Stimulated activated effector memory CD8-positive, alpha-beta T cell treated with anti-CD3 and anti-CD28 coated beads, Interleukin-12 subunit alpha, Interleukin-12 subunit beta, amount 100 ng/mL, for 72 hours (primary cell): ENCODE data around the gene ADAMTS19.
"Not testable (repeated sequence)": the region's sequence is repeated elsewhere in the genome, so short reads cannot be mapped to it uniquely, and the experiment has no call there.

ENCODE experiments used
- ATAC-seq: fragments of 150-1000 bp; cut with Tn5 transposase; 2 replicates; pipeline ENCODE4 v1.10.0; 2021
- DNase-seq, 2 donors: peaks; one replicate each; pipeline ENCODE4 v3.0.0; 2021 to 2022; ENCODE audit warnings: low spot score in 2 of 2
- H3K27ac Mint-ChIP-seq: one replicate; pipeline ENCODE4 v1.8.0; 2022; ENCODE audit warnings: mild to moderate bottlenecking, mixed read lengths
- H3K36me3 Mint-ChIP-seq: one replicate; pipeline ENCODE4 v1.8.0; 2022; ENCODE audit warnings: mild to moderate bottlenecking, mixed read lengths
- H3K4me1 Mint-ChIP-seq: one replicate; pipeline ENCODE4 v1.8.0; 2022; ENCODE audit warnings: mixed read lengths
- H3K4me3 Mint-ChIP-seq: one replicate; pipeline ENCODE4 v1.8.0; 2022; ENCODE audit warnings: mild to moderate bottlenecking, mixed read lengths
- H3K9me3 Mint-ChIP-seq: one replicate; pipeline ENCODE4 v1.8.0; 2022; ENCODE audit warnings: mixed read lengths

ADAMTS19 gene

DNA sequence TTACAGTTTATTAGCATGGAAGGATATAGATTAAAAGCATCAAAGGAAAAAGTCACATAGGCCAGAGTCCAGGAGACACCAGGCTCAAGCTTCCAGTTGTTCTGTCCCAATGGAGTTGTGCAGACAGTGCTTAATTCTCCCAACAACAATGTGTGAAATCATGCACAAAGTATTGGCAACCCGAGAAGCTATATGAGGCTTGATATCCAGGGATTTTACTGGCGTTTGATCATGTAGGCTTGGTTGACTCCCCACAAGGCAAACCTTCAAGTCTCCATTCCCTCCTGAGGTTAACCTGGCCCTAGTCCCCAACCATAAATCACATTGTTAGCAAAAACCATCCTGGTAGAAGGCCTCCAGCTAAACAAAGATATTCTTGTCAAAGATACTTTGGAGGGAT is 141.5 kb downstream of the ADAMTS19 start:
- Mint-ChIP-seq H3K9me3 (peaks cover 6% of the 10 kb centered on the region), H3K27ac (no peak overlapping the region), H3K4me3 (no peak overlapping the region), H3K36me3 (no peaks in the 10 kb centered on the region), H3K4me1 (no peaks in the 10 kb centered on the region)
- DNase-seq, result no peak
- no peak for ATAC-seq

DNA sequence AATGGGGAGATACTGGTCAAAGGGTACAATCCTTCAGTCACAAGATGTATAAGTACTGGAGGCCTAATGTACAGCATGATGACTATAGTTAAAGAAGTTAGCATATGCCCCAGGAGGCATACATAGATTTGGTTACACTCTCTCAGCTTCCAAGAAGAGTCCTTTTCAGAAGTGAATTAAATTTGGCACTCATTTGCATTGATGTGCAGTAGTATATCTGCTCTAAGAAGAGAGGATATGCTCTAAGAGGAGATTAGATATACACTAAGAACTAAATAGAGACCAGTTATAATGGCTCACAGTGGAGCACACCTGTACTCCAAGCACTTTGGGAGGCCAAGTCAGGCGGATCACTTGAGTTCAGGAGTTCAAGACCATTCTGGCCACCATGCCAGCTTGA is 148.3 kb downstream of the ADAMTS19 start:
- Mint-ChIP-seq H3K27ac (no peak overlapping the region), H3K4me1 (no peaks in the 10 kb centered on the region), H3K4me3 (no peak overlapping the region), H3K9me3 (peaks cover 6% of the 10 kb centered on the region), H3K36me3 (no peaks in the 10 kb centered on the region)
- ATAC-seq (no peak), DNase-seq (no peak)

DNA sequence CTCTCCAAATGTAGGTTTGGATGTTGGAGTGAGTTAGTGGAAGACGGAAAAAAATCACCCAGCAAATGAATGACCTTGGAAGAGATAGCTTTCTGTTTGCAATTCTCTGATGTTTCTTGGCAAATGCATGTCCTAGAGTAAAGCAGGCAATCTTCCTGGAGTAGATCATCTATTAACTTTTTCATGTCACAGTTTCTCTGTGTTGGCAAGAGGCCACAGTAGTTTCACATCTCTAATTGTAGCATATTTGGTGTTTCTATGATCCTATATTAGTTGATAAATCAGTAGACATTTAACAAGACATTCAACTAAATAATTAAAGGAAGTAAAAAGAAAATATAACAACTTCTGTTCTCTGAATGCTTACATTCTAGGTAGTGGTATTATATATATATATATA is 149.6 kb downstream of the ADAMTS19 start:
- Mint-ChIP-seq H3K4me3 (no peak overlapping the region), H3K36me3 (no peaks in the 10 kb centered on the region), H3K9me3 (peaks cover 6% of the 10 kb centered on the region), H3K27ac (no peak overlapping the region), H3K4me1 (no peaks in the 10 kb centered on the region)
- no peak for ATAC-seq
- no peak for DNase-seq

DNA sequence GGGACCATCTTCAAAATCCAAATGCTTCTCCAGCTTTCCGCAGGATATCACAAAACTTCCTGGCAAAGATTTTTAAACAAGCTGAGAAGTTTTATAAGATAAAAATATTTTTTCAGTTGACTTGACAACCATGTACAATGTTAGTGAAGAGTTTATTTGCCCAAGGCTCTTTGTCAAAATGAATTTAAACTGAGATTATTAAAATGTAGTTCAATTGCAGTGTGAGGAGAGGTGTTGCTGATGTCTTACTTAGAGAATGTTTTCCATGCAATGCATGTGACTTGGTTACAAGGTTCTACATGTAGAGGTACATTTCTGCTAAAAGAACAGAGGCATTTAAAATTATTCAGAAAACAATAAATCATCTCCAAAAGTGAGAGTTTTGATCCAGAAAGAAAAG is 156.4 kb downstream of the ADAMTS19 start:
- no peaks in the 10 kb centered on the region for H3K36me3 Mint-ChIP-seq
- H3K4me1 Mint-ChIP-seq, result no peaks in the 10 kb centered on the region
- DNase-seq, result no peak
- ATAC-seq, result no peak
- no peak overlapping the region for H3K27ac Mint-ChIP-seq
- H3K4me3 Mint-ChIP-seq, result no peak overlapping the region
- peaks cover 7% of the 10 kb centered on the region for H3K9me3 Mint-ChIP-seq

- H3K9me3 Mint-ChIP-seq, result peaks cover 7% of the 10 kb centered on the region
- H3K27ac Mint-ChIP-seq, result no peak overlapping the region
- no peak for ATAC-seq
- no peak overlapping the region for H3K4me3 Mint-ChIP-seq
- no peaks in the 10 kb centered on the region for H3K4me1 Mint-ChIP-seq
- no peaks in the 10 kb centered on the region for H3K36me3 Mint-ChIP-seq
- no peak for DNase-seq
These were observed 157.1 kb downstream of the ADAMTS19 start for GRCh38 chr5:129617206-129617605.

DNA sequence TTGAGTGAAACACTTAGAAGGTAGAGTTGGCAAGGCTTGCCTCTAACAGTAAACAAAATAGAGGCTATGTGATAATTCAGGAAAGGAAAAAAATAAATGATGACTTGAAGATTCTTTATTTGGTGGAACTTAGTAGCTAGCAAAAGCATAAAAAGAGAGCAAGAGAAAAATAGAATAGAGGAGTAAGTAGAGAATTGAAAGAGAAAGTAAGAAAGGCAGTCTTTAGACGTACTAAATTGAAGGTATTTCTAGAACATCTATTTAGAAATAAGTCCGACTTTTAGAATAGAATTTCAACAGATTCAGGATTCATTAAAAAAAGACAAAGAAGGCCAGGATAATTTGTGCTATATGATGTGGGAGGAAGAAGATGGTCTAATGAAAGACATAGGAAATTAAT is 159.7 kb downstream of the ADAMTS19 start:
- ATAC-seq, result no peak
- no peak overlapping the region for H3K4me3 Mint-ChIP-seq
- peaks cover 10% of the 10 kb centered on the region for H3K9me3 Mint-ChIP-seq
- no peaks in the 10 kb centered on the region for H3K36me3 Mint-ChIP-seq
- no peak for DNase-seq
- no peaks in the 10 kb centered on the region for H3K4me1 Mint-ChIP-seq
- no peak overlapping the region for H3K27ac Mint-ChIP-seq

GRCh38 chr5:129622531-129622930 is 162.4 kb downstream of the ADAMTS19 start:
- H3K9me3 Mint-ChIP-seq, result peaks cover 15% of the 10 kb centered on the region
- ATAC-seq (no peak), DNase-seq (no peak)
- H3K4me3 Mint-ChIP-seq, result no peak overlapping the region
- no peak overlapping the region for H3K27ac Mint-ChIP-seq
- no peaks in the 10 kb centered on the region for H3K36me3 Mint-ChIP-seq
- no peaks in the 10 kb centered on the region for H3K4me1 Mint-ChIP-seq

DNA sequence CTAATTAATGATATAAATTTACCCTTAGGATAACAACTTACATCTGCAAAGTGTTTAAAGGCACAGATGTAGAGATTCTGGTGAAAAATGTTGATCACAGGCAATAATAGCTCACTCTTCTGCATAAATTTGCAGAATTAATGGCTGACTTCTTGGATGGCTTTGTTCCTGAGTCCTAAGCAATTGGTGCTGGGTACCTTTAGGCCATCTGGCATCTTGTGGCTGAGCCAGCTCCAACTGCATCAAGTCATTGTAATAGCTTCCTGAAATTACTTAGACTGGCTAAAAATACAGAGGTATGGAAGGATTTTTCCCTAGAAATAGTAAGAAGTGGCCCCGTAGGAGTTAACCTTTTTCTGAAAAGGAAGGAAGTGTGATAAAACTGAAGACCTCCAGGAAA is 169.5 kb downstream of the ADAMTS19 start:
- Mint-ChIP-seq H3K4me1 (no peaks in the 10 kb centered on the region), H3K9me3 (peaks cover 9% of the 10 kb centered on the region), H3K36me3 (no peaks in the 10 kb centered on the region), H3K4me3 (no peak overlapping the region), H3K27ac (no peak overlapping the region)
- no peak for ATAC-seq
- no peak for DNase-seq

- DNase-seq (no peak), ATAC-seq (no peak)
- Mint-ChIP-seq H3K4me1 (no peaks in the 10 kb centered on the region), H3K36me3 (no peaks in the 10 kb centered on the region), H3K4me3 (no peak overlapping the region), H3K9me3 (peaks cover 15% of the 10 kb centered on the region), H3K27ac (no peak overlapping the region)
These were observed 170.0 kb downstream of the ADAMTS19 start for GRCh38 chr5:129630101-129630500.

DNA sequence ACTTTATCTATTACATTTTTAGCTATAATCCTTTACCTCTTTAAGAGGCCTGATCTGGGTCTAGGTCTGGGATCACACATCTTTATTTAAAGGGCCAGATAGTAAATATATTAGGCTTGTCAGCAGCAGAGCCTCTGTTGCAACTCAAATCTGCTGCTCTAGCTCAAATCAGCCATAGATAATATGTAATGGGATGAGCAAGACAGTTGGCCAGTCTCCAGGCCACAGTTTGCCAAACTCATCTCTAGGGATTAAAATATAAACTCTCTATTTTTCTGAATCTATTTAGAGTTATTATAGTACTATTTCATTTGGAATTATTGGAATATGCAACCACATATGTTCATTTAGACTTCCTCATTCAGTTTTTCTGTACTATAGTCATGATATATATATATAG is 171.9 kb downstream of the ADAMTS19 start:
- H3K36me3 Mint-ChIP-seq, result no peaks in the 10 kb centered on the region
- DNase-seq (no peak), ATAC-seq (no peak)
- H3K4me1 Mint-ChIP-seq, result no peaks in the 10 kb centered on the region
- H3K9me3 Mint-ChIP-seq, result peaks cover 18% of the 10 kb centered on the region
- H3K4me3 Mint-ChIP-seq, result no peak overlapping the region
- no peak overlapping the region for H3K27ac Mint-ChIP-seq

- ATAC-seq, DNase-seq, H3K4me3 Mint-ChIP-seq, H3K27ac Mint-ChIP-seq, H3K4me1 Mint-ChIP-seq, H3K36me3 Mint-ChIP-seq: not testable (repeated sequence)
- H3K9me3 Mint-ChIP-seq, result peaks cover 15% of the 10 kb centered on the region
These were observed 177.4 kb downstream of the ADAMTS19 start for GRCh38 chr5:129637501-129637900.

DNA sequence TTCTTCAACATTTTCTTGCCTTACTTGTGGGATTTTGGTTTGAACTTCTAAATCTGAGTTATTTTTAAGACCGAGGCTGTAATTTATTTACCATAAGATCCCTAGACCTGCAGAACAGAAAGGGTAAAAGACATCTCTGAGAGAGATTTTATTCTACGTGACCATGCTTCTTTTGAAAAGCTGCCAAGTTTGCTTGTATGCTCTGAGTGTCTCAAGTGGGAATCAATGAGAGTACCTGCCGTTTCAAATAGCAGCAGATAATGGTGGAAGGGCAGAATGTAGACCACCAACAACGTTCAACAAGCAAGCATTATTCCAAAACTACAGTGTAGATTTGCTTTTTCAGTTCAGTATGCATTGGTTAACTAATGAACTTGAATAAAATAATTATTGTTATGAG is 179.2 kb downstream of the ADAMTS19 start:
- Mint-ChIP-seq H3K36me3 (no peaks in the 10 kb centered on the region), H3K4me1 (no peaks in the 10 kb centered on the region), H3K27ac (no peak overlapping the region), H3K4me3 (no peak overlapping the region), H3K9me3 (peaks cover 11% of the 10 kb centered on the region)
- no peak for ATAC-seq
- no peak for DNase-seq

DNA sequence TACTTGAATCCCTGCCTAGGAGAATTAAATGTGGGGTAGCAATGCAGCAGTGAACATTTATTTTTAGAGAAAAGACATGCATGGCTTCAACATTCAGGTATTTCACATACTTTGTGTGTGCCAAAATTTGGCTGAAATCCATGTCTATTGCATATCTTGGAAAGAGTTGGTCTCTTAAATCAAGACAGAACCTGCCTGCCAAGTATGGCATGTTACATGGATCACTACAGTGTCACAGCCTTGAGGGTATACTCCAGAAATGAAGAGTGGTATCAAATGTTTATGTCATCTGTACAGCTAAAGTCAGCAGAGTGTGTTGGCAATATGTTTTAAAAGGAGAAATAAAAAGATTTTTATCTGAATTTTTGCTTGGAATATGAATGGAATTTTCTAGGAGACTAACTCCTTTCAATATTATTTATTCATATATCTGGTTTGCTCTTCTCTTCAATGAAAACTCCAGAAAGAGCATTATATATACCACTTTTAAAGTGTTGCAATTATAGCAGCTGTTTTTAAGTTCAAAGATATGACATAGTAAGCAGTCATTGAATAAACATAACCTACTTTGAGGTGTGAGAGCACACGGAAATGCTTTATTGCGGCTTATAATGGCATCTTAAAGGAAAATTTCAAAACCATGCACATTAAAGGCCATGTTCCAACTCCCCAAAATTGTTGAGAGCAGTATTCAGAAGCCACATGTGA is 192.4 kb downstream of the ADAMTS19 start:
- ATAC-seq, result no peak
- Mint-ChIP-seq H3K36me3 (no peaks in the 10 kb centered on the region), H3K4me3 (no peak overlapping the region), H3K27ac (no peak overlapping the region), H3K4me1 (no peaks in the 10 kb centered on the region), H3K9me3 (peaks cover 13% of the 10 kb centered on the region)
- DNase-seq, result no peak

GRCh38 chr5:129653057-129653375 is 192.9 kb downstream of the ADAMTS19 start:
- Mint-ChIP-seq H3K9me3 (peaks cover 13% of the 10 kb centered on the region), H3K36me3 (no peaks in the 10 kb centered on the region), H3K27ac (no peak overlapping the region), H3K4me1 (no peaks in the 10 kb centered on the region), H3K4me3 (no peak overlapping the region)
- ATAC-seq (no peak), DNase-seq (no peak)

- no peak for DNase-seq
- no peak overlapping the region for H3K4me3 Mint-ChIP-seq
- no peak overlapping the region for H3K27ac Mint-ChIP-seq
- H3K36me3 Mint-ChIP-seq, result no peaks in the 10 kb centered on the region
- ATAC-seq, result no peak
- H3K4me1 Mint-ChIP-seq, result no peaks in the 10 kb centered on the region
- H3K9me3 Mint-ChIP-seq, result peaks cover 13% of the 10 kb centered on the region
These were observed 193.3 kb downstream of the ADAMTS19 start for GRCh38 chr5:129653442-129653841.

GRCh38 chr5:129656952-129657351 is 196.9 kb downstream of the ADAMTS19 start:
- Mint-ChIP-seq H3K4me1 (no peaks in the 10 kb centered on the region), H3K27ac (no peak overlapping the region), H3K4me3 (no peak overlapping the region), H3K36me3 (no peaks in the 10 kb centered on the region), H3K9me3 (no peaks in the 10 kb centered on the region)
- DNase-seq (no peak), ATAC-seq (no peak)

DNA sequence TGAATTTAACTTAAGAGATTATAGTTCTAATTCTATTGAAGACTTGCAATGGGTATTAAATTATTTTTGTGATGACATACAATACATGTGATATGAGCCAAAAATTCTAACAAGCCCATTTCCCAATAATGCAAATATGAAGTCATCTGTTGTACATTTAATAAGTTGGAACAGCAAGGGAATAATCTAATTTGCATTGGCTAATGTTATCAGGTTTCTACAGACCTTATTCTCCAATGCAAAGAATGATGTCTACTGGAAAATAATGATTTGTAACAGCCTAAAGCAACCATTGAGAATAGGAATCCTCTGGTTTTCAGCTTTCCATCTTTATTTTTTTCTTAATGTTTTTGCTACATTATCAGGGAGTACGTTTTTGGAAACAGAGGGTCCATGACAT is 198.7 kb downstream of the ADAMTS19 start:
- no peaks in the 10 kb centered on the region for H3K4me1 Mint-ChIP-seq
- peaks cover 4% of the 10 kb centered on the region for H3K9me3 Mint-ChIP-seq
- DNase-seq (no peak), ATAC-seq (no peak)
- no peak overlapping the region for H3K27ac Mint-ChIP-seq
- H3K36me3 Mint-ChIP-seq, result no peaks in the 10 kb centered on the region
- no peak overlapping the region for H3K4me3 Mint-ChIP-seq
